K562 (cell line): ENCODE measurements around the gene ZC3H11A.

Source experiments
- CTCF ChIP-seq, 3 experiments: IDR thresholded peaks in 2 of 3; conservative IDR thresholded peaks in 1 of 3; 2 replicates each; pipeline ENCODE4 v1.5.1; 2011 to 2012; ENCODE audit warnings: low read length in 3 of 3, mild to moderate bottlenecking in 3 of 3, control low read depth in 2 of 3, improper control_type of control experiment in 1 of 3, inconsistent platforms in 1 of 3, low read depth in 1 of 3, mixed read lengths in 1 of 3, moderate library complexity in 1 of 3; ENCODE audit not compliant: insufficient read depth in 2 of 3
- MEIS2 ChIP-seq: fragments of 450-650 bp; IDR thresholded peaks from 2 replicates; pipeline ENCODE4 v1.6.1; 2014; ENCODE audit warnings: mild to moderate bottlenecking; ENCODE audit not compliant: partially characterized antibody
- NFYB ChIP-seq: IDR thresholded peaks from 2 replicates; pipeline ENCODE4 v1.6.1; 2011; ENCODE audit warnings: mild to moderate bottlenecking, moderate library complexity; ENCODE audit not compliant: insufficient read length; ENCODE audit errors: extremely low read depth
- PATZ1 ChIP-seq: fragments of 250-450 bp; sonication (Bioruptor Pico); IDR thresholded peaks from 2 replicates; pipeline ENCODE4 v1.5.0; 2020; ENCODE audit warnings: mild to moderate bottlenecking, borderline replicate concordance
- ZNF175 ChIP-seq: fragments of 200-800 bp; sonication (Bioruptor generic); IDR thresholded peaks from 2 replicates; pipeline ENCODE4 v1.6.1; 2016; ENCODE audit warnings: low read depth, mild to moderate bottlenecking, missing genetic modification characterization, missing compliant biosample characterization

- no peak for TF ChIP-seq MEIS2
- no peak for TF ChIP-seq CTCF (IDR thresholded peaks at IDR 0.05 in 2 of 3, conservative IDR thresholded peaks at IDR 0.05 in 1 of 3; ENCODE audit: insufficient read depth in 2 of 3, low read depth in 1 of 3, low read length in 3 of 3)
- no peak for TF ChIP-seq PATZ1
- no peak for TF ChIP-seq NFYB
- no peak for TF ChIP-seq ZNF175 (CRISPR knock-in tag)
Measured at GRCh38 chr1:203771901-203772301, 23.5 kb upstream of the ZC3H11A start.
